Fibroblast of villous mesenchyme (primary cell): ENCODE measurements around the gene TPM2. TPM values are rescaled to one million over a fixed set of nuclear protein-coding genes. Genes with fewer than 3 reads are reported as not detected.

ENCODE experiments used
- DNase-seq: peaks from one replicate; pipeline ENCODE4 v3.0.0-alpha.2; 2010; ENCODE audit warnings: low read depth
- H3K4me3 ChIP-seq: 2 replicates; pipeline ENCODE4 v1.5.1; 2011; ENCODE audit warnings: low read depth, mild to moderate bottlenecking, low read length
- CTCF ChIP-seq: IDR thresholded peaks from 2 replicates; pipeline ENCODE4 v1.5.1; 2012; ENCODE audit warnings: low read depth, mild to moderate bottlenecking, low read length; ENCODE audit not compliant: insufficient read depth
- total RNA-seq: library from RNA; depleted of rRNA; stranded (reverse); fragments of >200 nt; gene quantifications from 2 replicates; pipeline ENCODE4 v1.2.3, GENCODE V29; 2012

Gene TPM2
- 1,636 and 1,893 TPM in 2 replicates for total RNA-seq

DNA sequence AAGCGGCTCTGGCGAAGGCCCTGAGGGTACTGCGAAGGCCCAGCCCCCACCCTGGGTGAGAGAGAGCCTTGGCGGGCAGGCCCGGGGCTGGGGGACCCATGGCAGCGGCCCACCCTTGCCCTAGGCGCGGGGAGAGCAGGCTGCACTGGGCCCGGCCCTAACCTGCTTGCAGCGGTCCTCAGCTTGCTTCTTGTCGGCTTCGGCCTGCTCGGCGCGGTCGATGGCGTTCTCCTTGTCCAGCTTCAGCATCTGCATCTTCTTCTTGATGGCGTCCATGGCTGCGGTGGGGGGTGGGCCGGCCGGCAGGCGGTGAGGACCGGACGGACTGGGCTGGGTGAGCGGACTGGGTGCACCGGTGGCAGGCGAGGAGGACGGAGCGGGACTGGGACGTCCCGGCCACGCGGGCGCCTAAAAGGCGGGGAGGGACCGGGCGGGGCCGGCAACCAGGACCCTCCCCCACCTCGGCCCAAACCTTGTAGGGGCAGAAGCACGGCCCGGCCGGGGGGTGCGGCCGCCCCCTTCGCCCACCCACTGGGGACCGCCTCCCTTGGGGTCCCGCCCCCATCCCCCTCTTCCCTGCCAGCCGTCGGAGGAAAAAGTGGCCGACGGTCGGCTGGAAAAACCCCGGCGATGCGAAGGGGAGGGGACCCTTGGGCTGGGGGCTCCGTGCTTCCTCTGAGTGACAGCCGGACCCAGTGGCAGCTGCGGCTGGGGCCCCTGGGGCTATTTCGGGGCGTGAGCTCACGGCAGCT is at the start of gene TPM2:
TSS of gene TPM2 (minus strand) at position 384 of the 752 bp plus-strand sequence. CDS start at position 276, 108 bp downstream.
- TF ChIP-seq CTCF: no peak
- peak; percentile 89 for DNase-seq
- peak within 1 kb of the TSS; percentile 92 for H3K4me3 ChIP-seq

DNA sequence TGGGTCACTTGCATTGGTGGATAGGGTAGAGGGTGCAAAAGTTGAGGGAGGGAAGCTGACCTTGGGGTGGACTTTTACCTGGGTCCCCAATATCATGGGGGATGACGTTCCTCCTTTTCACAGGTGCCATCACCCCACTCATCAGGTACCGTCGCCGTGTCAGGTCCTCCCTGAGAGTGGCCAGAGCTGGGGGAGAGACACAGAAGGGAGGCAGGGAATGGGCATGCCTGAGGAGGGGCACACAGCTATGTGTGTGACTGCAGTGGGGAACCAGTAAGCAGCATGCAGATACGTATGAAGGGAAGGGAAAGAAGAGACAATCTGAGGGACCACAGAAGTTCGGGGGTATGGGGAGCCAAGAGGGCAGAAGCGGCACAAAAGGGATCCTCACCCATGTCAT is 49.2 kb upstream of the TPM2 start:
- no peak overlapping the region for H3K4me3 ChIP-seq
- no peak for TF ChIP-seq CTCF
- DNase-seq: no peak

DNA sequence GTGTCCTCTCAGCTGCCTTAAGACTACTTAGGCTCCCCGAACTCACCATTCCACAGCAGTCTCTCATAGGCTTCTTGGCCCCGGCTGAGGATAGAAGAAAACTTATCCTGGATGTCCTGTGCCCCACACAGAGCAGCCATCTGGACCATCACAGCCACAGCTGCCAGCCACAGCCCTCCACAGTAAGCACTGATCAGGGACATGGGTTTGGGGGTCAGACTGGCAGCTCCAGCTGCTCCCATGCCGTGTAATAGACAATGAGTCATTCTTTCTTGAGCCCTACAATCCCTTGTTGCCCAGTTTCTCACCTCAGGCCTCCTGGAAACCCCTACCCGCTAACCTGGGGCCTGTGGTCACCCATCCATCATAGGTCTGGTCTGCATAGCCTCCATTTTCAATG is 48.5 kb upstream of the TPM2 start:
- no peak for DNase-seq
- H3K4me3 ChIP-seq: no peak overlapping the region
- no peak for TF ChIP-seq CTCF

DNA sequence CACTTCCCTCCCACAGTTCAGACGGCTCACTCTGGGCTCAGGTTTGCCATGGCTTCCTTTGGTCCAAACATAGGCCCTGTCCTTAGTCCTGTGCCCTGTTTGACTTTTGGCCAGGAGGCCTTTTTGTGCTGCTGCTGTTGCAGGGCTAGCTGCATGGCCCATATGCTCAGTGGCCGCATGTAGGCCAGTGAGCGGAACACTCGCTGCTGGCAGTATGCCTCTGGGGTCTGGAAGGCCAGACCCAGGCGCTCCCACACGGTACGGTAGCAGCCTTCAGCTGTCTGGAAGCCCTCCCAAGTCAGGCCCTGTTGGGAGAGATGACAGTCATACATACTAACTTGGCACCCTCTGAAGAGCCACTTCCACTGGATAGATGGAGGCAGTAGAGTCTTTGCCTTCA is 47.4 kb upstream of the TPM2 start:
- no peak for DNase-seq
- no peak for TF ChIP-seq CTCF
- no peak overlapping the region for H3K4me3 ChIP-seq

- H3K4me3 ChIP-seq: no peak overlapping the region
- TF ChIP-seq CTCF: peak; percentile 95
- peak; percentile 83 for DNase-seq
Measured at GRCh38 chr9:35736201-35736633, 46.5 kb upstream of the TPM2 start.

DNA sequence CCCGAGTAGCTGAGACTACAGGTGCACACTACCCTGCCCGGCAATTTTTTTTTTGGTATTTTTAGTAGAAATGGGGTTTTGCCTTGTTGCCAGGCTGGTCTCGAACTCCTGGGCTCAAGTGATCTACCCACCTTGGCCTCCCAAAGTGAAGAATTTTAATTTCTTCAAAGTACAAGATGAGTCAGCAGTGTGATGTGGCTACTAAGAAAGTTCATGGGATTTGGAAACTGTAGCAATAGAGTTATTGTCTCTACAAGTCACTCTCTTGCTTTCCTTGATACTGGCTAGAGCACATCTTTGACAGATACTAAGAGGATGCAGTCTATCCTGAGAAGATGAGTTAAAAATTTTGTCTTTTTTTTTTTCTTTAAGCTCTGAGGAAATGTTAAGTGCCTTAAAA is 44.4 kb upstream of the TPM2 start:
- no peak for DNase-seq
- no peak for TF ChIP-seq CTCF
- no peak overlapping the region for H3K4me3 ChIP-seq
